HL-60 (cell line): ENCODE data around the gene C19orf73.

ENCODE experiments used
- GABPA ChIP-seq: IDR thresholded peaks from 2 replicates; pipeline ENCODE4 v1.6.1; 2012; ENCODE audit warnings: low read depth
- SPI1 ChIP-seq: IDR thresholded peaks from 2 replicates; pipeline ENCODE4 v1.6.1; 2012; ENCODE audit warnings: low read depth, mild to moderate bottlenecking, borderline replicate concordance
- TF ChIP-seq, protein P1 (sequence below): IDR thresholded peaks from one replicate; pipeline ENCODE4 v1.5.1; 2011; ENCODE audit warnings: low read length, control low read depth, inconsistent platforms; ENCODE audit not compliant: insufficient read depth
- TF ChIP-seq, protein P2 (sequence below): IDR thresholded peaks from 2 replicates; pipeline ENCODE4 v1.6.1; 2012; ENCODE audit warnings: low read depth; ENCODE audit not compliant: insufficient replicate concordance

DNA sequence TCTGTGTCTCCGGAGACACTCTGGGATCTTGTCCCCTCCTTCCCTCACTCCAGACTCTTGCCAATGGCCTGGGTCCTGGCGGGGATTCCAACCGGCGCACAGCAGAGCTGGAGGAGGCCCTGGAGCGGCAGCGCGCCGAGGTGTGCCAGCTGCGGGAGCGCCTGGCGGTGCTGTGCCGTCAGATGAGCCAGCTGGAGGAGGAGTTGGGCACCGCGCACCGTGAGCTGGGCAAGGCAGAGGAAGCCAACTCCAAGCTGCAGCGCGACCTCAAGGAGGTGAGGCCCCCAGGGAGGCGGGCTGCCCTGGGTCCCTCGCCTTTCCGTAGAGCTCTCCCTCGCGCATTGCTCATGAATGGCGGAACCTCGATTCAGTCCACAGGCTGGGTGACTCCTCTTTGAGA is 11.4 kb upstream of the C19orf73 start:
- TF ChIP-seq, protein P1, sequence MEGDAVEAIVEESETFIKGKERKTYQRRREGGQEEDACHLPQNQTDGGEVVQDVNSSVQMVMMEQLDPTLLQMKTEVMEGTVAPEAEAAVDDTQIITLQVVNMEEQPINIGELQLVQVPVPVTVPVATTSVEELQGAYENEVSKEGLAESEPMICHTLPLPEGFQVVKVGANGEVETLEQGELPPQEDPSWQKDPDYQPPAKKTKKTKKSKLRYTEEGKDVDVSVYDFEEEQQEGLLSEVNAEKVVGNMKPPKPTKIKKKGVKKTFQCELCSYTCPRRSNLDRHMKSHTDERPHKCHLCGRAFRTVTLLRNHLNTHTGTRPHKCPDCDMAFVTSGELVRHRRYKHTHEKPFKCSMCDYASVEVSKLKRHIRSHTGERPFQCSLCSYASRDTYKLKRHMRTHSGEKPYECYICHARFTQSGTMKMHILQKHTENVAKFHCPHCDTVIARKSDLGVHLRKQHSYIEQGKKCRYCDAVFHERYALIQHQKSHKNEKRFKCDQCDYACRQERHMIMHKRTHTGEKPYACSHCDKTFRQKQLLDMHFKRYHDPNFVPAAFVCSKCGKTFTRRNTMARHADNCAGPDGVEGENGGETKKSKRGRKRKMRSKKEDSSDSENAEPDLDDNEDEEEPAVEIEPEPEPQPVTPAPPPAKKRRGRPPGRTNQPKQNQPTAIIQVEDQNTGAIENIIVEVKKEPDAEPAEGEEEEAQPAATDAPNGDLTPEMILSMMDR, result no peak
- TF ChIP-seq, protein P2, sequence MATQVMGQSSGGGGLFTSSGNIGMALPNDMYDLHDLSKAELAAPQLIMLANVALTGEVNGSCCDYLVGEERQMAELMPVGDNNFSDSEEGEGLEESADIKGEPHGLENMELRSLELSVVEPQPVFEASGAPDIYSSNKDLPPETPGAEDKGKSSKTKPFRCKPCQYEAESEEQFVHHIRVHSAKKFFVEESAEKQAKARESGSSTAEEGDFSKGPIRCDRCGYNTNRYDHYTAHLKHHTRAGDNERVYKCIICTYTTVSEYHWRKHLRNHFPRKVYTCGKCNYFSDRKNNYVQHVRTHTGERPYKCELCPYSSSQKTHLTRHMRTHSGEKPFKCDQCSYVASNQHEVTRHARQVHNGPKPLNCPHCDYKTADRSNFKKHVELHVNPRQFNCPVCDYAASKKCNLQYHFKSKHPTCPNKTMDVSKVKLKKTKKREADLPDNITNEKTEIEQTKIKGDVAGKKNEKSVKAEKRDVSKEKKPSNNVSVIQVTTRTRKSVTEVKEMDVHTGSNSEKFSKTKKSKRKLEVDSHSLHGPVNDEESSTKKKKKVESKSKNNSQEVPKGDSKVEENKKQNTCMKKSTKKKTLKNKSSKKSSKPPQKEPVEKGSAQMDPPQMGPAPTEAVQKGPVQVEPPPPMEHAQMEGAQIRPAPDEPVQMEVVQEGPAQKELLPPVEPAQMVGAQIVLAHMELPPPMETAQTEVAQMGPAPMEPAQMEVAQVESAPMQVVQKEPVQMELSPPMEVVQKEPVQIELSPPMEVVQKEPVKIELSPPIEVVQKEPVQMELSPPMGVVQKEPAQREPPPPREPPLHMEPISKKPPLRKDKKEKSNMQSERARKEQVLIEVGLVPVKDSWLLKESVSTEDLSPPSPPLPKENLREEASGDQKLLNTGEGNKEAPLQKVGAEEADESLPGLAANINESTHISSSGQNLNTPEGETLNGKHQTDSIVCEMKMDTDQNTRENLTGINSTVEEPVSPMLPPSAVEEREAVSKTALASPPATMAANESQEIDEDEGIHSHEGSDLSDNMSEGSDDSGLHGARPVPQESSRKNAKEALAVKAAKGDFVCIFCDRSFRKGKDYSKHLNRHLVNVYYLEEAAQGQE, result no peak
- TF ChIP-seq GABPA, result no peak
- TF ChIP-seq SPI1, result no peak
